Skeletal muscle tissue (tissue), 4 donors: Measurements from ENCODE around the gene GCK. TPM values are rescaled to one million over a fixed set of nuclear protein-coding genes. Genes with fewer than 3 reads are reported as not detected.
A peak's percentile ranks its signal among the peaks of the same experiment; 100 is the strongest.

Experiments used
- H3K27ac ChIP-seq: one replicate; pipeline ENCODE4 v1.7.0; 2013; ENCODE audit warnings: mild to moderate bottlenecking, low read depth, low read length, inconsistent platforms
- H3K27me3 ChIP-seq, 3 donors: one replicate each; pipeline ENCODE4 v1.7.0; 2013; ENCODE audit warnings: low read length in 3 of 3; ENCODE audit not compliant: control insufficient read depth in 3 of 3, insufficient read depth in 3 of 3
- H3K36me3 ChIP-seq, 3 donors: one replicate each; pipeline ENCODE4 v1.7.0; 2013; ENCODE audit warnings: low read length in 3 of 3; ENCODE audit not compliant: control insufficient read depth in 3 of 3, insufficient read depth in 3 of 3
- H3K4me1 ChIP-seq, 3 donors: one replicate each; pipeline ENCODE4 v1.7.0; 2013; ENCODE audit warnings: low read length in 3 of 3, mild to moderate bottlenecking in 3 of 3; ENCODE audit not compliant: control insufficient read depth in 3 of 3, insufficient read depth in 3 of 3
- H3K4me3 ChIP-seq, 3 donors: one replicate each; pipeline ENCODE4 v1.7.0; 2013; ENCODE audit warnings: low read length in 3 of 3
- H3K9ac ChIP-seq, 3 donors: one replicate each; pipeline ENCODE4 v1.7.0; 2013; ENCODE audit warnings: low read length in 3 of 3, mild to moderate bottlenecking in 3 of 3, moderate library complexity in 2 of 3, low read depth in 1 of 3
- H3K9me3 ChIP-seq, 3 donors: one replicate each; pipeline ENCODE4 v1.7.0; 2013; ENCODE audit warnings: low read length in 3 of 3; ENCODE audit not compliant: control insufficient read depth in 3 of 3
- total RNA-seq: library from RNA; depleted of rRNA; stranded (reverse); fragments of >200 nt; gene quantifications from one replicate; pipeline ENCODE4 v1.2.3, GENCODE V29; 2014
- donor health status: Osteomylitis.

The GCK gene
- total RNA-seq, 1 donor from 2014 or later, result 2.1 TPM

- no peaks in the 10 kb centered on the region for H3K9me3 ChIP-seq
- H3K9ac ChIP-seq, result peak overlapping the region in 1 of 3 donors; percentile 45
- H3K36me3 ChIP-seq, result peaks cover 0 to 12% (median 7%) of the 10 kb centered on the region in 3 donors
- H3K4me3 ChIP-seq, result no peak overlapping the region
- peak overlapping the region; percentile 64 for H3K27ac ChIP-seq
- H3K27me3 ChIP-seq, result no peaks in the 10 kb centered on the region
- peaks cover 23 to 55% (median 32%) of the 10 kb centered on the region in 3 donors for H3K4me1 ChIP-seq
These were observed 28.0 kb upstream of the GCK start for GRCh38 chr7:44217223-44217714.

- Histone ChIP-seq H3K4me1 (peaks cover 23 to 55% (median 32%) of the 10 kb centered on the region in 3 donors), H3K27ac (peak overlapping the region; percentile 64), H3K9ac (peak overlapping the region in 2 of 3 donors; percentile 23 to 45), H3K4me3 (no peak overlapping the region), H3K36me3 (peaks cover 4 to 16% (median 11%) of the 10 kb centered on the region in 3 donors), H3K9me3 (no peaks in the 10 kb centered on the region), H3K27me3 (no peaks in the 10 kb centered on the region)
These were observed 27.4 kb upstream of the GCK start for GRCh38 chr7:44216521-44217222.

DNA sequence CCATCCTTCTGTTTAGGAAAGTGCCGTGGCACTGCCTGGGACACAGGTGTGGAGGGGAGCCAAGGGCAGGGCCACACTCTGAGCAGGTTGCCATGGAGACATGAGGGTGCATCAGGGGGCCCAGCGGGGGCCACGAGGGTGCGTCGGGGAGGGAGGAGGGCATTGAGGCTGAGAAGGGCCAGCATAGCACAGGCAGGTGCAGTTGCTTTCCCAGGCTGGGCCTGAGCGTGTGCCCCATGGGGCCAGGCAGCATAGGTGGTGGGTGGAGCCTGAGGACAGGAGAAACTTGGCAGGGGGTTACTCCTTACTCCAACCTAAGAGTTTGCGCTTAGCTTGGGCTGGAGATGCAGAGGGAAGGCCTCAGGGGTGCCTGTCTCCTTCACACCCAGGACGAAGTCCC lies 26.8 kb upstream of the GCK start:
- H3K9ac ChIP-seq, result peak overlapping the region in 1 of 3 donors; percentile 16
- H3K4me3 ChIP-seq, result no peak overlapping the region
- H3K4me1 ChIP-seq, result peaks cover 23 to 55% (median 32%) of the 10 kb centered on the region in 3 donors

GRCh38 chr7:44215531-44215930 lies 26.3 kb upstream of the GCK start:
- Histone ChIP-seq H3K4me1 (peaks cover 23 to 55% (median 32%) of the 10 kb centered on the region in 3 donors), H3K27me3 (no peaks in the 10 kb centered on the region), H3K4me3 (no peak overlapping the region), H3K36me3 (peaks cover 16 to 24% (median 22%) of the 10 kb centered on the region in 3 donors), H3K9me3 (no peaks in the 10 kb centered on the region), H3K27ac (no peak overlapping the region), H3K9ac (no peak overlapping the region)

More for the DNA sequence above, 26.8 kb upstream of the GCK start:
- Histone ChIP-seq H3K9me3 (no peaks in the 10 kb centered on the region), H3K27me3 (no peaks in the 10 kb centered on the region), H3K27ac (peak overlapping the region; percentile 64), H3K36me3 (peaks cover 11 to 21% (median 17%) of the 10 kb centered on the region in 3 donors)

- Histone ChIP-seq H3K36me3 (peaks cover 24 to 35% (median 33%) of the 10 kb centered on the region in 3 donors), H3K4me3 (no peak overlapping the region), H3K9me3 (no peaks in the 10 kb centered on the region), H3K27ac (peak overlapping the region; percentile 39), H3K4me1 (peaks cover 23 to 54% (median 32%) of the 10 kb centered on the region in 3 donors), H3K27me3 (no peaks in the 10 kb centered on the region), H3K9ac (no peak overlapping the region)
These were observed 24.7 kb upstream of the GCK start for GRCh38 chr7:44213877-44214388.

GRCh38 chr7:44213206-44213876 lies 24.1 kb upstream of the GCK start:
- peak overlapping the region; percentile 39 for H3K27ac ChIP-seq
- peaks cover 30 to 40% (median 37%) of the 10 kb centered on the region in 3 donors for H3K36me3 ChIP-seq
- no peaks in the 10 kb centered on the region for H3K9me3 ChIP-seq
- H3K4me1 ChIP-seq, result peaks cover 20 to 48% (median 26%) of the 10 kb centered on the region in 3 donors
- H3K4me3 ChIP-seq, result no peak overlapping the region
- peak overlapping the region in 1 of 3 donors; percentile 50 for H3K9ac ChIP-seq
- no peaks in the 10 kb centered on the region for H3K27me3 ChIP-seq

DNA sequence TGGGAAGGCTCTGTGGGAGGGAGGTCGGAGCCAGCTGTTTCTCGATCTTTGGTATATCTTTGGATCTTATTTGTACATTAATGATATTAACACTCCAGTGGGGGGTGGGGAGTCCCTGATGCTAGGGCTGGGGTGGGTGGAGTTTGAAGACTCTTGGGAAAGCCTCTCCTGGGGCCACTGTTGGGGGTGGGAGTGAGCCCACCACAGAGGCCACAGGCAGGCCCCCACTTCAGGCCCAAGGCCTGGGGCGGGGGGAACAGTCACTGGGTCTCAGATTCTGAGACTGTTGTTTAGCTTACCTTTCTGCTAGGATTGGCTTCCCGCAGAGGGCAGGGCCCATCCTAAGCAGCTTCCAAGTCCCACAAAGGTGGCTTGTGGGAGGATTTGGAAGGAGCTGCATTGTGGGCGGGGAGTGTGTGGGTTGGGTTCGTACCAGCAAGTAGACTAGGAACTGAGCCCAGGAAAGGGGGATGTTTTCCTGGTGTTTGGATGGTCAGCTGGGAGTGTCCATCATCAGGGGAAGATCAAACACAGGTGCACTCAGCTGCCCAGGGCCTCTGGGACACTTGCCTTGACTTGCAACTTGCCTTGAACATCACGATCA lies 23.4 kb upstream of the GCK start:
- Histone ChIP-seq H3K9ac (peak overlapping the region in 1 of 3 donors; percentile 16), H3K9me3 (no peaks in the 10 kb centered on the region), H3K4me3 (no peak overlapping the region), H3K27ac (peak overlapping the region; percentile 10), H3K27me3 (no peaks in the 10 kb centered on the region), H3K36me3 (peaks cover 36 to 45% (median 42%) of the 10 kb centered on the region in 3 donors), H3K4me1 (peaks cover 19 to 45% (median 26%) of the 10 kb centered on the region in 3 donors)

- Histone ChIP-seq H3K9ac (no peak overlapping the region), H3K36me3 (peaks cover 41 to 49% (median 47%) of the 10 kb centered on the region in 3 donors), H3K9me3 (no peaks in the 10 kb centered on the region), H3K4me1 (peaks cover 19 to 40% (median 21%) of the 10 kb centered on the region in 3 donors), H3K27me3 (no peaks in the 10 kb centered on the region), H3K27ac (no peak overlapping the region), H3K4me3 (no peak overlapping the region)
These were observed 22.8 kb upstream of the GCK start for GRCh38 chr7:44212018-44212417.

GRCh38 chr7:44211126-44211675 lies 22.0 kb upstream of the GCK start:
- H3K27ac ChIP-seq, result no peak overlapping the region
- peaks cover 12 to 32% (median 13%) of the 10 kb centered on the region in 3 donors for H3K4me1 ChIP-seq
- no peak overlapping the region for H3K4me3 ChIP-seq
- no peaks in the 10 kb centered on the region for H3K9me3 ChIP-seq
- no peak overlapping the region for H3K9ac ChIP-seq
- H3K36me3 ChIP-seq, result peaks cover 49 to 55% (median 55%) of the 10 kb centered on the region in 3 donors
- no peaks in the 10 kb centered on the region for H3K27me3 ChIP-seq
